Sigmoid colon (tissue), 4 donors: ENCODE measurements around the gene CYTH2.

Experiments used
- CTCF ChIP-seq, 4 experiments: fragments of 450-650 bp in 3 of 4; fragments of 200-600 bp in 1 of 4; IDR thresholded peaks; one replicate each; pipeline ENCODE4 v1.5.1; 2016 to 2019; ENCODE audit warnings: antibody characterized with exemption in 4 of 4, mild to moderate bottlenecking in 3 of 4, moderate library complexity in 2 of 4
- EP300 ChIP-seq, 4 donors: sonication (generic); formaldehyde crosslinking; IDR thresholded peaks; one replicate each; pipeline ENCODE4 v1.6.1; 2017; ENCODE audit warnings: antibody characterized with exemption in 4 of 4
- POLR2A ChIP-seq, 2 donors: fragments of 450-650 bp; IDR thresholded peaks; one replicate each; pipeline ENCODE4 v1.6.1; 2016; ENCODE audit warnings: antibody characterized with exemption in 2 of 2, mild to moderate bottlenecking in 2 of 2, moderate library complexity in 2 of 2
- POLR2AphosphoS5 ChIP-seq, 4 donors: sonication (generic); formaldehyde crosslinking; IDR thresholded peaks; one replicate each; pipeline ENCODE4 v1.6.1; 2017; ENCODE audit warnings: antibody characterized with exemption in 4 of 4

- no peak for TF ChIP-seq CTCF (IDR thresholded peaks at IDR 0.05)
- TF ChIP-seq POLR2A (IDR thresholded peaks at IDR 0.05), result no peak
- TF ChIP-seq EP300 (IDR thresholded peaks at IDR 0.05), result no peak
- TF ChIP-seq POLR2AphosphoS5 (IDR thresholded peaks at IDR 0.05), result no peak
These were observed 49.0 kb downstream of the CYTH2 start for GRCh38 chr19:48518207-48518606.
